HEK293T (cell line): Measurements from ENCODE around the gene PLRG1.

Source experiments
- ARNT ChIP-seq: fragments of 450-650 bp; IDR thresholded peaks from 2 replicates; pipeline ENCODE4 v1.6.1; 2017; ENCODE audit warnings: mild to moderate bottlenecking
- BHLHE40 ChIP-seq: fragments of 450-650 bp; IDR thresholded peaks from 2 replicates; pipeline ENCODE4 v1.6.1; 2016; ENCODE audit warnings: mild to moderate bottlenecking, moderate library complexity, borderline replicate concordance
- FOXA1 ChIP-seq: fragments of 450-650 bp; IDR thresholded peaks from 2 replicates; pipeline ENCODE4 v1.6.1; 2016; ENCODE audit warnings: mild to moderate bottlenecking
- FOXK2 ChIP-seq: fragments of 450-650 bp; IDR thresholded peaks from 2 replicates; pipeline ENCODE4 v1.6.1; 2016; ENCODE audit warnings: mild to moderate bottlenecking
- FOXM1 ChIP-seq: fragments of 450-650 bp; IDR thresholded peaks from 2 replicates; pipeline ENCODE4 v1.6.1; 2017; ENCODE audit warnings: mild to moderate bottlenecking, borderline replicate concordance
- HDGF ChIP-seq: fragments of 450-650 bp; IDR thresholded peaks from 2 replicates; pipeline ENCODE4 v1.6.1; 2017; ENCODE audit warnings: antibody characterized with exemption, borderline replicate concordance
- TF ChIP-seq, protein P1 (sequence below): fragments of 450-650 bp; IDR thresholded peaks from 2 replicates; pipeline ENCODE4 v1.6.1; 2016

DNA sequence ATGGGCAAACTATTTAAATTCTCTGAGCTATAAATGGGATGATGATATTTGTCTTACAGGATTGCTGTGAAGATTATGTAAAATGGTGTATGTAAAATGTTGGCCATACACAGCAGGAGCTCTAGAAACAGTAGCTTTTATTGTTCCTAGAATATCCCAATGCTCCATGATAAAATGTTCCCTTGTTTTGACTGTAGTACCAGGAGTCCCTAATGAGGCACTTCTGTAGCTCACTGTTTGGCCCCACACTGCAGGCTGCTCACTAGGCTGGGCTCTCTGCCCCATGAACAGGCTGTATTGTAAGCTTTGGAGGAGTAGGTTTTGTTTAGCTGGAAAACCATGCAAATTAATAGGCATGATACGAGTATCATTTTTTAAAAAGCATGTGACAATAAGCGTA, 43.7 kb upstream of the PLRG1 start:
- TF ChIP-seq FOXA1, result no peak
- no peak for TF ChIP-seq HDGF
- TF ChIP-seq, protein P1, sequence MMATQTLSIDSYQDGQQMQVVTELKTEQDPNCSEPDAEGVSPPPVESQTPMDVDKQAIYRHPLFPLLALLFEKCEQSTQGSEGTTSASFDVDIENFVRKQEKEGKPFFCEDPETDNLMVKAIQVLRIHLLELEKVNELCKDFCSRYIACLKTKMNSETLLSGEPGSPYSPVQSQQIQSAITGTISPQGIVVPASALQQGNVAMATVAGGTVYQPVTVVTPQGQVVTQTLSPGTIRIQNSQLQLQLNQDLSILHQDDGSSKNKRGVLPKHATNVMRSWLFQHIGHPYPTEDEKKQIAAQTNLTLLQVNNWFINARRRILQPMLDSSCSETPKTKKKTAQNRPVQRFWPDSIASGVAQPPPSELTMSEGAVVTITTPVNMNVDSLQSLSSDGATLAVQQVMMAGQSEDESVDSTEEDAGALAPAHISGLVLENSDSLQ, result no peak
- no peak for TF ChIP-seq FOXK2
- no peak for TF ChIP-seq FOXM1
- no peak for TF ChIP-seq BHLHE40
- TF ChIP-seq ARNT, result no peak
